CD14-positive monocyte (primary cell): ENCODE results near the gene TNFSF8. TPM values are rescaled to one million over a fixed set of nuclear protein-coding genes. Genes with fewer than 3 reads are reported as not detected.

ENCODE experiments used
- DNase-seq, 3 donors: peaks; one replicate each; pipeline ENCODE4 v3.0.0-alpha.2; 2011 to 2022
- H2AFZ ChIP-seq: 2 replicates; pipeline ENCODE4 v1.6.0; 2012; ENCODE audit warnings: mild to moderate bottlenecking, low read depth, low read length, inconsistent platforms; ENCODE audit not compliant: insufficient read depth, poor library complexity, severe bottlenecking
- H3K27ac ChIP-seq, 2 donors: 1 replicate in 1 of 2; 2 replicates in 1 of 2; pipeline ENCODE4 v1.5.1; 2012 to 2013; ENCODE audit warnings: low read length in 2 of 2, control low read depth in 1 of 2, inconsistent platforms in 1 of 2, low read depth in 1 of 2, mild to moderate bottlenecking in 1 of 2
- H3K27me3 ChIP-seq, 2 donors: one replicate each; pipeline versions ENCODE4 v1.6.0 to v1.6.1; 2011 to 2013; ENCODE audit warnings: low read length in 2 of 2; ENCODE audit not compliant: control insufficient read depth in 2 of 2, insufficient read depth in 2 of 2
- H3K36me3 ChIP-seq, 2 donors: replicated peaks in 1 of 2; 1 replicate in 1 of 2; 2 replicates in 1 of 2; pipeline versions ENCODE4 v1.5.1 to v1.6.1; 2012 to 2013; ENCODE audit warnings: low read length in 2 of 2, control low read depth in 1 of 2, inconsistent platforms in 1 of 2, mild to moderate bottlenecking in 1 of 2; ENCODE audit not compliant: insufficient read depth in 2 of 2, control insufficient read depth in 1 of 2
- H3K4me1 ChIP-seq, 2 donors: 1 replicate in 1 of 2; 2 replicates in 1 of 2; pipeline versions ENCODE4 v1.5.1 to v1.6.1; 2012 to 2013; ENCODE audit warnings: low read length in 2 of 2, control low read depth in 1 of 2, inconsistent platforms in 1 of 2, mild to moderate bottlenecking in 1 of 2, moderate library complexity in 1 of 2; ENCODE audit not compliant: insufficient read depth in 2 of 2, control insufficient read depth in 1 of 2
- H3K4me2 ChIP-seq: replicated peaks from 2 replicates; pipeline ENCODE3; 2012; ENCODE audit warnings: low read length, moderate library complexity, mild to moderate bottlenecking; ENCODE audit not compliant: poor library complexity, severe bottlenecking; ENCODE audit errors: extremely low read depth
- H3K4me3 ChIP-seq, 3 experiments: fragments of 200-600 bp in 1 of 3; sonication (generic) in 1 of 3; replicated peaks in 1 of 3; 1 replicate in 2 of 3; 2 replicates in 1 of 3; pipeline ENCODE4 v1.5.1; 2011 to 2013; ENCODE audit warnings: low read length in 3 of 3, mild to moderate bottlenecking in 3 of 3, control low read depth in 2 of 3, low read depth in 2 of 3, inconsistent platforms in 1 of 3, moderate library complexity in 1 of 3
- H3K79me2 ChIP-seq: 2 replicates; pipeline ENCODE4 v1.6.0; 2012; ENCODE audit warnings: mild to moderate bottlenecking, control low read depth, inconsistent platforms, low read length, moderate library complexity; ENCODE audit not compliant: insufficient read depth
- H3K9ac ChIP-seq: 2 replicates; pipeline ENCODE4 v1.6.0; 2017; ENCODE audit warnings: low read length, mild to moderate bottlenecking; ENCODE audit not compliant: insufficient read depth, poor library complexity, severe bottlenecking
- H3K9me3 ChIP-seq, 2 donors: replicated peaks in 1 of 2; 1 replicate in 1 of 2; 2 replicates in 1 of 2; pipeline versions ENCODE4 v1.5.1 to v1.6.1; 2012 to 2013; ENCODE audit warnings: low read length in 2 of 2, control low read depth in 1 of 2; ENCODE audit not compliant: control insufficient read depth in 1 of 2, insufficient read depth in 1 of 2
- H4K20me1 ChIP-seq: 2 replicates; pipeline ENCODE4 v1.6.0; 2012; ENCODE audit warnings: mild to moderate bottlenecking, low read length, control low read depth, moderate library complexity; ENCODE audit not compliant: insufficient read depth
- H3K27ac Mint-ChIP-seq, 7 donors: one replicate each; pipeline ENCODE4 v1.8.0; 2020; ENCODE audit warnings: mild to moderate bottlenecking in 7 of 7, mixed read lengths in 7 of 7, moderate library complexity in 6 of 7, inconsistent platforms in 2 of 7
- H3K27me3 Mint-ChIP-seq, 3 donors: one replicate each; pipeline ENCODE4 v1.8.0; 2021 to 2022; ENCODE audit warnings: low read depth in 3 of 3, mild to moderate bottlenecking in 3 of 3, mixed read lengths in 3 of 3, moderate library complexity in 3 of 3, inconsistent platforms in 1 of 3
- H3K36me3 Mint-ChIP-seq, 2 donors: one replicate each; pipeline ENCODE4 v1.8.0; 2020; ENCODE audit warnings: mixed read lengths in 2 of 2, inconsistent platforms in 1 of 2, mild to moderate bottlenecking in 1 of 2
- H3K4me1 Mint-ChIP-seq: one replicate; pipeline ENCODE4 v1.8.0; 2020; ENCODE audit warnings: mild to moderate bottlenecking, mixed read lengths
- H3K4me3 Mint-ChIP-seq, 2 donors: one replicate each; pipeline ENCODE4 v1.8.0; 2020; ENCODE audit warnings: mild to moderate bottlenecking in 2 of 2, mixed read lengths in 2 of 2, moderate library complexity in 1 of 2
- H3K9me3 Mint-ChIP-seq, 7 donors: one replicate each; pipeline ENCODE4 v1.8.0; 2020 to 2022; ENCODE audit warnings: mixed read lengths in 7 of 7, mild to moderate bottlenecking in 6 of 7, moderate library complexity in 6 of 7, inconsistent platforms in 2 of 7
- WGBS: methylation state at CpG from one replicate; pipeline ENCODE4 v1.1.5; 2013; ENCODE audit warnings: missing lambda C conversion rate; ENCODE audit not compliant: insufficient coverage; 5-methylcytosine and 5-hydroxymethylcytosine counted together
- intact Hi-C, 2 donors: fragments of 100-400 bp; cut with micrococcal nuclease; formaldehyde crosslinking; loops; one replicate each; pipeline versions ENCODE4 v1.15.0 to v1.15.1; 2023
- polyA plus RNA-seq, 3 donors: library from polyadenylated mRNA; depleted of rRNA in 1 of 3; unstranded in 2 of 3; stranded (reverse) in 1 of 3; fragments of 300-500 nt in 2 of 3; fragments of >200 nt in 1 of 3; fragmentation: Illumina TruSeq in 2 of 3; gene quantifications; 1 replicate in 2 of 3; 2 replicates in 1 of 3; pipeline ENCODE4 v1.2.3, GENCODE V29; 2012 to 2021
- TF ChIP-seq, protein P1 (sequence below): fragments of 200-600 bp; IDR thresholded peaks from one replicate; pipeline ENCODE4 v1.8.0; 2022; ENCODE audit warnings: antibody characterized with exemption, mild to moderate bottlenecking

The TNFSF8 gene
- polyA plus RNA-seq, 3 donors: 27.8 to 42.9 (median 34.0) TPM

DNA sequence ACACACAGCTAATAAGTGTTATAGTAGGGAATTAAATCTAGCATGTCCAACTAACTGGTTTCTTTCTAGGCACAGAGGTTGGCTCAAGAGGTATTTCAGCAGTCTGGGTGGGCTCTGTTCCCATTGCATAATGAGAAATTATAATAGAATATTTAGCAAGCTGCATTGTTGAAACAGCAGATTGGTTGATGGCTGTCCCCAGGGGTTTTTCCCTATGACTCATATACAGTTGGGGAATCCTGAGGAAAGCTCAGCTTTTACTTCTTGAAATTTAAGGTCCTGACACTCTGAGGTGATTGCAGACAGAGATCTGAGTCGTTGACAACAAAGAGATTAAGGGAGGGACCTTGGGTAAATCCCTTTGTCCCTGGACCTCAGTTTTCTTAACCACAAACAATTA lies 38.3 kb upstream of the TNFSF8 start:
- no peak overlapping the region for H3K4me3 ChIP-seq
- peak; percentile 81 to 97 (median 96) for DNase-seq
- peaks cover 33% of the 10 kb centered on the region for H3K4me1 Mint-ChIP-seq
- TF ChIP-seq, protein P1, sequence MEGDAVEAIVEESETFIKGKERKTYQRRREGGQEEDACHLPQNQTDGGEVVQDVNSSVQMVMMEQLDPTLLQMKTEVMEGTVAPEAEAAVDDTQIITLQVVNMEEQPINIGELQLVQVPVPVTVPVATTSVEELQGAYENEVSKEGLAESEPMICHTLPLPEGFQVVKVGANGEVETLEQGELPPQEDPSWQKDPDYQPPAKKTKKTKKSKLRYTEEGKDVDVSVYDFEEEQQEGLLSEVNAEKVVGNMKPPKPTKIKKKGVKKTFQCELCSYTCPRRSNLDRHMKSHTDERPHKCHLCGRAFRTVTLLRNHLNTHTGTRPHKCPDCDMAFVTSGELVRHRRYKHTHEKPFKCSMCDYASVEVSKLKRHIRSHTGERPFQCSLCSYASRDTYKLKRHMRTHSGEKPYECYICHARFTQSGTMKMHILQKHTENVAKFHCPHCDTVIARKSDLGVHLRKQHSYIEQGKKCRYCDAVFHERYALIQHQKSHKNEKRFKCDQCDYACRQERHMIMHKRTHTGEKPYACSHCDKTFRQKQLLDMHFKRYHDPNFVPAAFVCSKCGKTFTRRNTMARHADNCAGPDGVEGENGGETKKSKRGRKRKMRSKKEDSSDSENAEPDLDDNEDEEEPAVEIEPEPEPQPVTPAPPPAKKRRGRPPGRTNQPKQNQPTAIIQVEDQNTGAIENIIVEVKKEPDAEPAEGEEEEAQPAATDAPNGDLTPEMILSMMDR: no peak
- H3K27me3 ChIP-seq: no peaks in the 10 kb centered on the region
- H3K4me3 Mint-ChIP-seq: peak overlapping the region in 1 of 2 donors; percentile 42
- intact Hi-C loops: loop anchor here in 1 of 2 donors (2.0 kb wide), 1 partner anchor 38 kb away; the partner anchor contains the start of gene TNFSF8
- H3K9ac ChIP-seq: no peak overlapping the region
- peak overlapping the region; percentile 34 for H3K4me2 ChIP-seq
- no peaks in the 10 kb centered on the region for H4K20me1 ChIP-seq
- no peaks in the 10 kb centered on the region for H3K79me2 ChIP-seq
- peak overlapping the region; percentile 55 to 91 for H3K27ac ChIP-seq
- peaks cover 0 to 3% of the 10 kb centered on the region in 2 donors for H3K9me3 ChIP-seq
- peaks cover 0 to 5% of the 10 kb centered on the region in 2 donors for H3K36me3 Mint-ChIP-seq
- WGBS: no CpG with 5 or more reads among the region's 1 CpG
- peaks cover 21 to 33% of the 10 kb centered on the region in 2 donors for H3K4me1 ChIP-seq
- no peaks in the 10 kb centered on the region for H3K36me3 ChIP-seq
- H2AFZ ChIP-seq: no peak overlapping the region
- peaks cover 0 to 3% (median 1%) of the 10 kb centered on the region in 7 donors for H3K9me3 Mint-ChIP-seq
- H3K27ac Mint-ChIP-seq: peak overlapping the region; percentile 83 to 96 (median 93)
- H3K27me3 Mint-ChIP-seq: peaks cover 0 to 4% (median 0%) of the 10 kb centered on the region in 3 donors

DNA sequence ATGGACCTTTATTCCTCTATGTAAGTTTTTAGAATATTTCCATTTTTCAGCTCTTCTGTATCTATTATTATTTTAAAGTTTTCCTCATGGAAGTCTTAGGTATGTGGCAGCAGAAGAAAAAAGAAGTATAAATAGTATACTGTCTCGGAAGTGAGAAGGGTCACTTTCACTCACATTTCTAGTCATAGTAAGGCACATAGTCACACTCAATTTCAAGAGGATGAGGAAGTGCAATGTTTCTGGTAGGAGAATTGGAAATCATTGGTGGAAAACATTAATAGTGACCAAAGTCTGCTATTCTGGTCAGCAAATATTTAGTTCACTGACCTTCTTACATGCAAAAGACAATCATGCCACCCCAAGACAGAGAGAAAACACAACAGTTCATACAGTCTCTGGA lies 35.2 kb upstream of the TNFSF8 start:
- H3K79me2 ChIP-seq: no peaks in the 10 kb centered on the region
- H3K9ac ChIP-seq: no peak overlapping the region
- no peak overlapping the region for H3K4me3 ChIP-seq
- no peaks in the 10 kb centered on the region for H4K20me1 ChIP-seq
- peaks cover 21 to 27% of the 10 kb centered on the region in 2 donors for H3K4me1 ChIP-seq
- H3K4me1 Mint-ChIP-seq: peaks cover 27% of the 10 kb centered on the region
- no peak overlapping the region for H3K27ac Mint-ChIP-seq
- H2AFZ ChIP-seq: no peak overlapping the region
- no peak overlapping the region for H3K27ac ChIP-seq
- H3K36me3 ChIP-seq: no peaks in the 10 kb centered on the region
- TF ChIP-seq, protein P1: no peak
- DNase-seq: peak in 1 of 3 donors; percentile 19
- H3K9me3 Mint-ChIP-seq: peaks cover 17 to 30% (median 28%) of the 10 kb centered on the region in 7 donors
- peaks cover 21 to 33% of the 10 kb centered on the region in 2 donors for H3K9me3 ChIP-seq
- H3K27me3 Mint-ChIP-seq: peaks cover 0 to 10% (median 0%) of the 10 kb centered on the region in 3 donors
- no peak overlapping the region for H3K4me2 ChIP-seq
- H3K27me3 ChIP-seq: no peaks in the 10 kb centered on the region
- no CpG with 5 or more reads among the region's 1 CpG for WGBS
- intact Hi-C loops: no loop called here
- peaks cover 8 to 17% of the 10 kb centered on the region in 2 donors for H3K36me3 Mint-ChIP-seq
- no peak overlapping the region for H3K4me3 Mint-ChIP-seq
